ENCODE results near the gene TEX14.
"Not testable (repeated sequence)": the region's sequence is repeated elsewhere in the genome, so short reads cannot be mapped to it uniquely, and the experiment has no call there.

Gene TEX14

DNA sequence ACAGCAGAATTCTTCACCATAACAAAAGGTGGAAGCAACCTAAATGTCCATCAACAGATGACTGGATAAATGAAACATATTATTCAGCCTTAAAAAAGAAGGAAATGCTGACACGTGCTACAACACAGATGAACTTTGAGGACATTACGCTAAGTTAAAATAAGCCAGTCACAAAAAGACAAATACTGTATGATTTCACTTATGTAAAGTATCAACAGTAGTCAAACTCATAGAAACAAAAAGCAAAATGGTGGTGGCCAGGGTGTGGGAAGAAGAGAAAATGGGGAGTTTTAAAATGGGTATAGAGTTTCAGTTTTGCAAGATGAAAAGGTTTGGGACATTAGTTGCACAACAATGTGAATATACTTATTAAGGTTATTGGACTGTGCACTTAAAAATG, 127.6 kb downstream of the TEX14 start:
- no peak for DNase-seq (ENCODE audit: low read depth in 2 of 2)

DNA sequence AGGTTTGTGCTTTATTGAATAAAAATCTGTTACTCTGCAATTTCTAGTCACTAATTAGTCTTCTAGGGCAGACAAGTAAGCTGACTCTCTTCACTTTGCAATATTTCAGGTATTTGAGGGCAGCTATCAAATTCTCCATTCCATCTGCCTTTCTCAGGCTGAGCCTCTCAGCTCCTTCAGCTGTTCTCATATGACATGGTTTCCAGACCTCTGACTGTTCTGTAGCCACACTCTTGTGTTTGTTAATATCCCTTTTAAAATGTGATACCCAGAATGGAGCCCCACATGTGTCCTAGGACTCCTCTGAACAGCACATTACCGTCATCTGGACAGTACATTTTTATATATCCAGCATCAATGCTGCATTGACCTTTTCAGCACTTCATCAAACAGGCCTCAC, 131.3 kb downstream of the TEX14 start:
- no peak for DNase-seq (ENCODE audit: low read depth in 2 of 2)

DNA sequence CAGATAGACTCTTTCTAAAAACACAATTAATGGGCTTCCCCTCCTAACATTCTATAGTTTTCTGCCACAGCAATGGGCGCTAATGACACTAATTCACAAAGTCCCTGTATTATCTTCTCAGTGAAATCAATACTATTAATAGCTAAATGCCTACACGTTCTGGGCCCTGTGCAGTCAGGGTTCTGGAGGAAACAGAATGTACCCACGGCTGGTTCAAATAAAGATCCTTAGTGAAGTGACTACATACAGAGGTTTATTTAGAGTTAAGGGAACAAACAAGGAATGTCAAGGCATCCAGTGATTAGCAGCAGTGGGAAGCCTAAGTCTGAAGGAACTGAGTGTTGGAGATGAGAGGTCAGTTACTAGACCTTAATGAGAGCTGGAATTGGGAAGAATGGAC, 133.9 kb downstream of the TEX14 start:
- no peak for DNase-seq (ENCODE audit: low read depth in 2 of 2)

DNA sequence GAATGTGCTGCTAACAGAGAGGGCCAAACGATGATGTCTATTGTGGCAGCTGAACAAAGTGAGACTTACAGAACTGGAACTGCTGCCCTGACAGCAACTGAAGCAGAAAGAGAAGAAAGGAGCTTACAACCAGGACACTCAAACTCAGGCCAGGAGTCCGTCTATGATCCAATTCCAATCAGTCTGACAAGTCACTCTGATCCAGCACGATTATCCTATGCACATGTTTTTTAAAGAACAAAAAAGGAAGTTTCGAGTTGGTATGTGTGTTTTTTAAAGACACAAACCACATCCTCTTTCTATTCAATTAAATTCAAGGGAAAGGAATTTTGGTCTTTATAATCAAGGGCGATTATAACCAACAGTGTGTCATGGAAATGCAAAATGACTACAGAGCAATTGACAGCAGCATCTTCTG, 135.0 kb downstream of the TEX14 start:
- no peak for DNase-seq (ENCODE audit: low read depth in 2 of 2)

DNA sequence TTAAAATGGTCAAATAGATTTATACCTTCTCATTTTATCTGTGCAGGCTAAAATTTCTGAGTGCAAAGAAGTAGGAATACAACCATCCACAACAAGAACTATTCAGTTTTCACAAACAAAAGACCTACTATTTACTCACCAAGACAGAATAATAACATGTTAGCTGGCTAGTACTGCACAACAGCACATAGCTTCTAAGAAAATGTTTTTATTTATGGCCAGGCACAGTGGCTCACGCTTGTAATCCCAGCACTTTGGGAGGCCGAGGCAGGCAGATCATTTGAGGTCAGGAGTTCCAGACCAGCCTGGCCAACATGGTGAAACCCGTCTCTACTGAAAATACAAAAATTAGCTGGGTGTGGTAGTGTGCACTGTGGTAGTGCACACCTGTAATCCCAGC, 136.7 kb downstream of the TEX14 start:
- not testable (repeated sequence) for DNase-seq (ENCODE audit: low read depth in 2 of 2)

DNA sequence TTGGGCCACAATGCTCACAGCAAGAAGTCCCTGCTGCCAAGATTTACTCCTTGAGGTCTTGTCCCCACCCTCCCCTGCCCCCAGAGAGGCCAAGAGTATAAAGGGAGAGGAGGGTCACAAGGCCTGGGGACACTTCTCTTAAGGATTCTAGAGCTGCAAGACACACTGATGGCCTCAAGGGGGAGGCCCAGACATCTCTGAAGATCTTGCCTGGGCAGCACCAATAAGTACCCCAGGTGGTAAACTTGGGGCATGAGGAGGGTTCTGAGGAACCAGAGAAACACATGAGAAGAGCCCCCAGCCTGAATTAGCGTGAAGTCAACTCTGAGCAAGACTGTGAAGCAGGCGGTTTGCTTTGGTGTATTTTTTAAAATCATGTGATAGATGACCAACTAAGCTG, 150.6 kb downstream of the TEX14 start:
- no peak for DNase-seq (ENCODE audit: low read depth in 2 of 2)

DNA sequence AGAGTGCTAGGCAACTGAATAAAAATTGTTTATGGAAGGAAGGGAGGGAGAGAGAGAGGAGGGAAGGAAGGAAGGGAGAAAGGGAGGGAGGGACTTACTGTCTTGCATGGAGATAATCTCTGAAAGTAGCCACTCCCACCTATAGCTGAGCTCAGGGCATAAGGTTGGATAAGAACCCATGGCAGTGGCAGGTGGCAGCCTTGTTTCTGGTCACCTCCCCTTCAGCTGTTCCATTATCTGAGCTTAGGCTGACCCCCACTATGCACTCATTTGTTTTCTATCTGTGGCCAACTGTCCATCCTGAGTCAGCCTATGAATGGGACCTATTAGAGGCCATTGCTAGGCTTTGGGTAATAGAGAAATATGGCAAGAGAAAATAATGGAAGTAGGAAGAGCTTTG, 152.1 kb downstream of the TEX14 start:
- no peak for DNase-seq (ENCODE audit: low read depth in 2 of 2)

DNA sequence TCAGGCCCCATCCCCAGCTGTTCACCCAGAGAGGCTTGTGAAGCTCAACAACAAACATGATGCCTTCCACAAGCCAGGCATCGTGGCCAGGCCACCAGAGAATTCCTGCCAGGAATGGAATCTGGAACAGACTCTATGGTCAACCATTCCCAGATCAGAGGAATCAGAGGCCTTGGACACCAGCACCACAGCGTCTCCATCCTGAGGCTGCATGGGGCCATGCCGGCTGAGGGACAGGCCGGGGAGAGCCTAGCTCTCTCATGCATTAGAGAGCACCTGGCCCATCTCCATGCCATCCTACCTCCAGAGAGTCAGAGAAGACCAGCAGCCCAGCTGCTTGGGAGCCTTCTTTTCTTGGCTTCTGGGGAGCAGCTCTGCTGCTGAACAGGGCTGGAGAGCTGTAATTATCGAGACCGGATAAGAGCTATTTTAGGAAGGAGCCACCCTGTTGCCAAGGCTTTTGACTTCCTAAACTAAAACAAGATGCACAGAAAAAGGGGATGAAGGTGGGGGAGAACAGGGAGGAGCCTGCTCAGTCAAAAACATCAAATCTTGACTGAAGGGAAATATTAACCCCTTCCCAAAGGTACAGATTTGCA, 152.9 kb downstream of the TEX14 start:
- DNase-seq (ENCODE audit: low read depth in 2 of 2), result no peak

DNA sequence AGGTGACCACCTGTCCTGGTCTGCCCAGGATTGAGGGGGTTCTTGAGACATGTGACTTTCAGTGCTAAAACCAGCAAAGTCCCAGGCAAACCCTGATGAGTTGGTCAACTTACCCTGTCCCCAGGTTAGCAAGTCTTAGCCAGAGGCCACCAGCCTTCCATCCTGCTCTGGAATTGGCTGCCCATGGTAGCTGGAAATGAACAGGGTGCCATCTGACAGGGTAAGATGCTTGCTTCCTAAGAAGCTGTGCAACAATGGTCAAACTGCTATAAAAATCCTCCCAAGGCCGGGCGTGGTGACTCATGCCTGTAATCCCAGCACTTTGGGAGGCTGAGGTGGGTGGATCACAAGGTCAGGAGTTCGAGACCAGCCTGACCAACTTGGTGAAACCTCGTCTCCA, 154.6 kb downstream of the TEX14 start:
- DNase-seq (ENCODE audit: low read depth in 2 of 2), result no peak

DNA sequence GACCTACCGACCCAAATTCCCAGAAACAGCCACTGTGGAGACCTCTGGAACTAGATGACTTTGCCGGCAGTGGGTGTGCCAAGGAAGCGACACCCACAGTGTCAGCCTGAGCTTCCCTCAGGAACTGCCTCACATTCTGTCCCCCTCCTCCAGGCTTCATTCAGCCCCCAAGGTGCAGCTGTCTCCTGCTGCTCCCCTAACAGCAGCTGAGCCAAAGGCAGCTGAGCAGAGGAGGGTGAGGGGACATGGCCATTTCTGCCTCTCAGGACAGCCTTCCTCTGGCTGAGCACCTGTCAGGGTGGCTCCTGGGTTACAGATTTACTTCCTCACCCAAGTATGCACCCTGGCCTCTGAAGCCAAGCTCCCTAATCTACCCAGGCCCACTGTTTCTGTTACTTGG, 155.3 kb downstream of the TEX14 start:
- DNase-seq (ENCODE audit: low read depth in 2 of 2), result no peak

DNA sequence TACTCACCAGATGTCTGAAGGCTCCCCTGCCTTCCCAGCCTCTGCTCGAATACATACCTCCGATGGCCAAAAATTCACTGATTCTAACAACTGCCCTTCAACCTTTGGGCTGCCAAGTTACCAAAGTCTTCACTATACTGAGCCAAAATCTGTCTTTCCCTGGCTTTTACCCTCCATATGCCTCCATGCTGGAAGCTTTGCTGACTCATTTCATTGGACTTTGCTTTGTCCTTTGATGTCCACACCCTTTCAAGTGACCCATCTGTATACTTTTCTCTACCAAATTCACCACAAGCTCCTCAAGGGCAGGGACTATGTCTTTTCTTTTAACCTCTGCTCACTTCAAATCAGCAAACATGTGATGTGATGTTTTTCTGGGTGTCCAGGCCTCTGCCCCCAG, 156.4 kb downstream of the TEX14 start:
- no peak for DNase-seq (ENCODE audit: low read depth in 2 of 2)

DNA sequence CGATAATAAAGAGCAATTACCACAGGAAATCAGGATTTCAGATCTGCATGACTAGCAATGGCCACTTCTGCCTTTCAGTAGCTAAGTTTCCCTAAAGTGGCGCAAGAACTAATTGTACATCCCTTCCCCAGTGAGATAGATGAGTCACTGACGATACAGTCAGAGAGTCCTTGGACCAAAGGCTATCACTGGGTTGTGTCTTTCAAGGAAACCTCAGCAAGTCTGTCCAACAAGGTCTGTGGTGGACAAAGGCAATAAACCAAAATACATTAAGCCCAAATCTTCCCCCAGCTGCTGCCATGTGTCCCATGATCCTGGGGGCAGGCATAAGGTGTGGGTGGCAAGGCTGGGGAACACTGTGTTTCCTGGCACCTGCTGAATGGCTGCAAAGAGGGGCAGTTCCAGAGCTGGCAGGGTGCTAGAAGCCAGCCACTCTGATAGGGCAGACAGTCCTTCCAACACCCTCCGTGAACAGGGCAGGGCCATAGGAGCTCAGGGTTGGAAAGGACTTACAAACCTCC, 156.9 kb downstream of the TEX14 start:
- no peak for DNase-seq (ENCODE audit: low read depth in 2 of 2)

DNA sequence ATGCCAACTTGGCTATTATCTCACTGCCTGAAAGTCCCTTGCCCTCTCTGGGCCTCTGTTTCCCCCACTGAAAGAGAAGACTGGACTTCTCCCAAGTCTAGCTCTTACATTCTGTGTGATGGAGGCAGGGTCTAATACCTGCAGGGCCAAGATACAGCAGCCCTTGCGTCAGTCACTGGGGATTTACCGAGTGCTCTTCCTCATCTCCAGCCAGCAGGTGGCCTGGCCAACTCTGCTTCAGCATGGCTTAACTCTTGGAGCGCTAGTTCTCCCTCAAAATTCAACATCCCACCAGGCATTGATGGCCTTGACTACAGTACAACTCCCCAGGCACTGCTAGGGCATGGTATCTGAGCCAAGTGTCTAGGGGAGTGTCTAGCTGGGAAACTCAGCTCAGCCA, 157.5 kb downstream of the TEX14 start:
- no peak for DNase-seq (ENCODE audit: low read depth in 2 of 2)

DNA sequence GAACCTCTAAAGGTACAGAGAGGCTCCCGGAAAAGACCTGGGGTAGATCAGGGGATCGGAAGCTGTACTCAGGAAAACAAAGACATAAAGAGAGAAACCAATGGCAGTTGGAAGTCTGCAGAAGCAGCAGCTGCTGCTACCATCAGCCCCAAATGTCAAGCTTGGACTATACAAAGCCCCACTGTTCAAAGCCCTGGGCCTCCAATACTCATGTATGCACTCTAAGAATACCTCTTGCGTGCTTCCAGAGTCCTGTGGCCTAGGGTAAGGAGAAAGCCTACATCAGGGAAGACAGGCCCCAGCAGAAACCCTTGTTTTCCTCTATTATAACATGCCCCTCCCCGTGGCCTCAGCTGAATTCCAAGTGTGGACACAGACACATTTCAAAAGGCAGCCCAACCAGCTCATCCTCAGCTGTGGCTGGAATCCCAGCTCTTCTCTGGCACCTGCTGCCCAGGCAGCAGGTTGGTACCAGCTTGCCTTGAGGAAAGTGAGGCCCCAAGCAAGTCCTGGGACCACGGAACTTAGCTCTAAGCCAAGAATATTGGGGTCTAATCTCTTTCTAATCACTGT, 158.1 kb downstream of the TEX14 start:
- DNase-seq (ENCODE audit: low read depth in 2 of 2), result no peak

DNA sequence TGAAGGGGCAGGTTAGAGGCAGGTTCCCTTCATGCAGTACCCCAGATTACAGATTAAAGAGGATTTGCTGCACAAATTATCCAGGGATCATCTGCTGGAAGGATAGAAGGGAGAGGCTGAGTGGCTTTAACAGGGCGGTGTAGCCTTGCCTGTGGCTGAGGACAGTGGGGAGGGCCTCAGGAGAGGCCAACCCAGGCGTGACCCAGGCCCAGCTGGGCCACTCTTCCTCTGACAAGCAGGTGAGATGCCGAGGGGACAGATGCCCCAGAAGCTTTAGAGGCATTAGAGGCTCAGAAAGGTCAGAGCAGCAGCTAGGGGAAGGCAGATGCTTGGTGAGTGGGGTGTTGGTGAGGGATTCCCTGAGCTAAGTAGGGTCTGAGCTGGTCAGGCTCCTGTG, 159.3 kb downstream of the TEX14 start:
- no peak for DNase-seq (ENCODE audit: low read depth in 2 of 2)

DNA sequence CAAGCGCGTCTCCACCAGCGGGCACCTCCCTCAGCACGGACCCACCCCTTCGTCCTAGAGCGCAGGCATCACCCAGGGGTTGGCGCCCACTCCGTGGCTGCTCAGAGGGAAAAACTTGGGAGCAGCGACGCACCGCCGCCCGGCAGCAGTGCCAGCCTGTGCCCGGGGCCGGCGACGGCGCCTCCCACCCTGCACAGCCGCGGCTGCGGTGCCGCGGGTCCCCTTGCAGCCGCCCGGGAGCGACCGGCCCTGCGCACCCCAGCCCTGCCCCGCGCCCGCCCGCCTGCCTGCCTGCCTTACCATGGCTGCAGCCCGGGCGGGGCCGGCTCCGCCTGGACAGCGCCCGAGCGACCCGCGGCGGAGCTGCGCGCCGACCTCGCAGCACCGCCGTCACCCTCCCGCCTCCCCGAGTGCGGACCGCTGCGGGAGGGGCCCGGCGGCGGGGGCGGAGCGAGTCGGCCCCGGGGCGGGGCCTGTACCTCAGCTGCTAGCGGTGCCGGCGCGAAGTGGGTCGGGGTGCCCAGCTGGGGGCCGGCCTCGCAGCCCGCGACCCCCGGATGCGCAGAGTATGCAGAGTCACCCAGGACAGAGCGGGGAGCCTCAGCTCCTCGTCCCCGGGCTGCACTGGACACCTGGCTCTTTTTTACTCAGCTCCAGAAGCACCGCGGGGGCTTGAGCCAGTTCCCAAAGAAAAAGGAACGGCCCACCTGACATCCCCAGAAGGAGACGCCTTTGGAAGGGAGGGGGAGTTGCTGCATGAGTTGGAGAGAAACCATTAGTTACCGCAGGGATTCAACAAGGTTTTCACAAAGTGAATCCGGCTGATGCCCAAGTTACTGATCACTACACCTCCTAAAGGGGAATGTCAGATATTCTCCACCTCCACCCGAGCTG, 159.9 kb downstream of the TEX14 start:
- peak; percentile 27 to 36 for DNase-seq (ENCODE audit: low read depth in 2 of 2)

DNA sequence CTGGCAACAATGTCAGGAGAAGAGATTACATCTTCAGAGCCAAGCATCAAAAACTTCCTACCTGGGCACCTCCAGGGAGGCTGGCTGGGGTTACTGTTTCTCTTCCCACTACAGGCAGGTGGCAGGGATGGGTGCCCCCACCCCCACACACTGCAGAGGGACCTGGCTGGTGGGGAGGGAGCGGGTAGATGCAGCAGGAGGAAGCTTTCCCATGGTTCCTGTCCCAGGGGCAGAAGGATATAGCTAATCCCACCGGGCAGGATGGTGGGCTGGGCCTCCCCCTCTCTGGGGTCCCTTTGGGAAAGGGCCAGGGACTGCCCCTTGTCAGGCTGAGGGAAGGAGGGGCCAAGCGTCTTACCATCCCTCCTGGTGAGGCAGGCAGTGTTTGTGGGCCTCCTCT, 160.7 kb downstream of the TEX14 start:
- DNase-seq (ENCODE audit: low read depth in 2 of 2), result no peak

DNA sequence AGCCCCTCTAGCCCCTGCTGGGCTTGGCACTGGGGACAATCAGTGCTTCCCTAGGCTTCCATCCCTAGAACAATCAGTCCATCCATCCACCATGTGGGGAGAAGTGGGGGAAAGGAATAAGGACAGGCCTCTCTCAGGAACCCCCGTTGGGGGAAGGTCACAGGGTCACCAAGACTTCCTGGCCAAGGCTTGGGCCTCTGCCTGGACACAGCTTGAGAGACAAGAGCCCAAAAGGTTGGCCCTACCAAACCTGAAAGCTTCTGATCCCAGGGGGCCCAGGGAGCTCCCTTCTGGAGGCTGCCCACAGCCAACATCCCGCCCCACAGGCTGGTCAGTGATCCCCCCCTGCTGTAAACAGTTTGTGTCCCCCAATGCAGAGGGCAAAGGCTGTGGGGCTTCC, 161.2 kb downstream of the TEX14 start:
- DNase-seq (ENCODE audit: low read depth in 2 of 2), result no peak

DNA sequence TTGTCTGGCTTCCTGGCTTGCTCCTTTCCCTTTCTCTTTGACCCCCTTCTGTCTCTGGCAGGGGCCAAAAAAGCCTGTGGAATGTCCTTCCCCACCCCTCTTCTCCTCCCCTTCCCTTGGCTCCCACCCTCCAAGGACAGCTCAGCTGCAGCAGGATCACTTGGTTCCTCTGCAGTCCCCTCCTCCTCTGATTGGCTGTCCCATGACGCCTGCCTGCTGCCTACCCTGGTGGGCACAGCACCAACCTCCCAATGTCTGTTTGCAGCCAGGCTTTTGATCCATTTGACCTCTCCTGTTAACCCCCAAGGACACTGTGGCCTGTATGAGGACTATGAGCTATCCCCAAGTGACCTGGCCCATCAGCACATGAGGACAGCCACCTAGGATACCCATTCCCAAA, 162.6 kb downstream of the TEX14 start:
- no peak for DNase-seq (ENCODE audit: low read depth in 2 of 2)

DNA sequence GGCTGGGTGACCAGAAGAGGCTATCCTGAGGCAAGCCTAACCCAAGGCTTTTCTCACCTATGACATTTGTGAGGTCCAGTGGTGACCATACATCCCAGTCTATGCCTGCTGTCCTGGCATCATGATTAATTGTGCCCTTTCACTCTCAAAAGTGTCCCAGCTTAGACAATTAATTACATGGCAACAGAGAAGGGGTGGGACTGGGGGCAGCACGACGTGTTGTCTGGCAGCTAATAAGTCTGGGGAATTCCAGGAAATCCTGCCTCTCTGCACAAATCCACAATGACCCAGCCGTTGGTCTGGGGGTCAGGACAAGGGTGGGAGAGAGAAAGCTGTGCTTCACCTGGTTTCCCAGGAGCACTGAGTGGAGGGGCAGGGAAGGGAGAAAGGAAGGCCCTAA, 163.4 kb downstream of the TEX14 start:
- no peak for DNase-seq (ENCODE audit: low read depth in 2 of 2)

DNA sequence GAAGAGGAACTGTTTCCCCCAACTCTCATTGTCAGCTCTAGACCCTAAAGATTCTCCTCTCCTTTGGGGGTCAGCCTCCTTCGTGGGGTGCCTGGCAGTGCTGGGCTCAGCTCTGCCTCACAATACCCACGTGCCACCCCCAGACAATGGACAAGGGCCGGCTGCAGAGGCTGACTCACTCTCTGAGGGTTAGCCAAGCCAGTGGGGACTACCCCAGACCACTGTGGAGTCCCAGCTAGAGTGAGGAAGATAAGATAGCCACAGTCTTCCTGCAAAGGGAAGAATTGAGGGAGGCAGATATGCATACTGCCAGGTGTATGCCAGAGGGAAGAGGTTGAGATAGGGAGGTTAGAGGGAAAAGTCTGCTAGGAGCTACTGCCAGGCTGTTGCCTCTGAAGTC, 163.9 kb downstream of the TEX14 start:
- DNase-seq (ENCODE audit: low read depth in 2 of 2), result no peak

DNA sequence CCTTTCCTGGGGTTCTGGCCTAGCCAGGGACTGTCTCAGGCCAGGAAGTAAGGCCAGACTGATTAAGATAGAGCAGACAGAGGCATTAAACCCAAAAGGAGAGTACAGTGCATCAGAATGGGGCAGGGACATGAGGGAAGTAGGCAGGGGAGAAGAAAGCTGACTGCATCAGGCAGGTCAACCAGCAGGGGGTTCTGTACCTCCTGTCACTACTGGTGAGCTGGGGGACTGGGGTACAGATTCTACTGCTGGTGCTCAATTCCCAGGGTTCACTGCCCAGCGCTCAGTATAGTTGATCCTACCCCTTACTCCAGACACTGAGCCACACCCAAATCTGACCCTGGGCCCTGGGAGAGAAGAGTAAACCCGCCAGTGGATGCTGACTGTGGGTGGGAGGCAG, 164.5 kb downstream of the TEX14 start:
- no peak for DNase-seq (ENCODE audit: low read depth in 2 of 2)

DNA sequence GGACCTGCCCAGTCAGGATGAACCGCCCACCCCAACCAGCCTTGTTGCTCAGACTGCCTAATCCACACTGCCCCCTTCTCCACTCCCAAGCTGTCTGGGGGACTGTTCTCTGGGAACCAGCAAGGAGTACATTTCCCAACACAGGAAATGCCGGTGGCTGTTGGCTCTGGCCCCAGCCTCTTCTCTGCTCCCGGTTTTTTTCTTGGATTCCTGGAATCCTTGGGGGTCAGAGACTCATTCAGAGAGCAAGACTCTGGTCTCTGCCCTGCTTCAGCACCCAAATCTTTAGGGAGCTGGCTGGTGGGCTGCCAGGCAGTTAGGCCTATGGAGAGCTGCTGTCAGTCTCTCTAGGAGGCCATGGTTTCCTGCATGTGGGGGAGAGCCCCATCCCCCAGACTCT, 166.6 kb downstream of the TEX14 start:
- DNase-seq (ENCODE audit: low read depth in 2 of 2), result no peak
